ENCODE data around the gene TBXA2R. TPM values are rescaled to one million over a fixed set of nuclear protein-coding genes. Genes with fewer than 3 reads are reported as not detected.

The TBXA2R gene
- total RNA-seq, 1 donor from 2014 or later = not detected

DNA sequence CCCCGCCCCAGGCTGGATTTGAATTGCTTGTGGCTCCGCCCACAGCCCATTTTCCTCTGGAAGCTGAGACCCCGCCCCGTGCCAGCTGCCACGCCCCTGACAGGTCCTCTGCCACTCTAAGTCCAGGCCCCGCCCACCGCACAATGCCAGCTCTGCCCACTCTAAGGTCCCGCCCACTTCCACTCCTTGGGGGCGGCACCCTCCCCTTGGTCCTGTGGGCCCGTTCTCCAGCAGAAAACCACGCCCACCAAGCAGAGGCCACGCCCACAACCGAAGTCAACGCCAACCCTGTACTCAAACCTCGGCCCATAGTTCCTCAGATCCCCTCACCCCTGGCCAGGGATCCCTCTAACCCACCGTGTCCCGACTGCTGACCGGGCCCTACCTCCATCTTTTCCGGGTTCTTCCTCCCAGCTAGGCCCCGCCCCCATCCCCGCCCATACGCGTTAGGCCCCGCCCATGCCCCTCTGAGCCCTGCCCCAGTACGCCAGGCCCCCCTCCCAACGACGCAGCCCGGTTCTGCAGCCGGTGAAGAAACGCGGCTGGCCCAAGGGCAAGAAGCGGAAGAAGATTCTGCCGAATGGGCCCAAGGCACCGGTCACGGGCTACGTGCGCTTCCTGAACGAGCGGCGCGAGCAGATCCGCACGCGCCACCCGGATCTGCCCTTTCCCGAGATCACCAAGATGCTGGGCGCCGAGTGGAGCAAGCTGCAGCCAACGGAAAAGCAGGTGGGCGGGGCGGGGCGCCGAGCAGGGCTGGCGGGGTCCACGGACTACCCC lies 32.6 kb downstream of the TBXA2R start:
- peaks cover 8% of the 10 kb centered on the region for H3K4me1 Mint-ChIP-seq (ENCODE audit: low read depth, unreplicated experiment)
- H3K9me3 Mint-ChIP-seq (ENCODE audit: unreplicated experiment) = peaks cover 6% of the 10 kb centered on the region
- peak; percentile 92 for DNase-seq
- TF ChIP-seq, protein P1, sequence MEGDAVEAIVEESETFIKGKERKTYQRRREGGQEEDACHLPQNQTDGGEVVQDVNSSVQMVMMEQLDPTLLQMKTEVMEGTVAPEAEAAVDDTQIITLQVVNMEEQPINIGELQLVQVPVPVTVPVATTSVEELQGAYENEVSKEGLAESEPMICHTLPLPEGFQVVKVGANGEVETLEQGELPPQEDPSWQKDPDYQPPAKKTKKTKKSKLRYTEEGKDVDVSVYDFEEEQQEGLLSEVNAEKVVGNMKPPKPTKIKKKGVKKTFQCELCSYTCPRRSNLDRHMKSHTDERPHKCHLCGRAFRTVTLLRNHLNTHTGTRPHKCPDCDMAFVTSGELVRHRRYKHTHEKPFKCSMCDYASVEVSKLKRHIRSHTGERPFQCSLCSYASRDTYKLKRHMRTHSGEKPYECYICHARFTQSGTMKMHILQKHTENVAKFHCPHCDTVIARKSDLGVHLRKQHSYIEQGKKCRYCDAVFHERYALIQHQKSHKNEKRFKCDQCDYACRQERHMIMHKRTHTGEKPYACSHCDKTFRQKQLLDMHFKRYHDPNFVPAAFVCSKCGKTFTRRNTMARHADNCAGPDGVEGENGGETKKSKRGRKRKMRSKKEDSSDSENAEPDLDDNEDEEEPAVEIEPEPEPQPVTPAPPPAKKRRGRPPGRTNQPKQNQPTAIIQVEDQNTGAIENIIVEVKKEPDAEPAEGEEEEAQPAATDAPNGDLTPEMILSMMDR (IDR thresholded peaks at IDR 0.05; ENCODE audit: partially characterized antibody, unreplicated experiment) = no peak
- H3K36me3 Mint-ChIP-seq (ENCODE audit: unreplicated experiment) = peaks cover 6% of the 10 kb centered on the region
- no peak overlapping the region for H3K27ac Mint-ChIP-seq (ENCODE audit: unreplicated experiment)
- H3K4me3 Mint-ChIP-seq (ENCODE audit: unreplicated experiment) = peak overlapping the region; percentile 71
- peaks cover 6% of the 10 kb centered on the region for H3K27me3 Mint-ChIP-seq (ENCODE audit: unreplicated experiment)

DNA sequence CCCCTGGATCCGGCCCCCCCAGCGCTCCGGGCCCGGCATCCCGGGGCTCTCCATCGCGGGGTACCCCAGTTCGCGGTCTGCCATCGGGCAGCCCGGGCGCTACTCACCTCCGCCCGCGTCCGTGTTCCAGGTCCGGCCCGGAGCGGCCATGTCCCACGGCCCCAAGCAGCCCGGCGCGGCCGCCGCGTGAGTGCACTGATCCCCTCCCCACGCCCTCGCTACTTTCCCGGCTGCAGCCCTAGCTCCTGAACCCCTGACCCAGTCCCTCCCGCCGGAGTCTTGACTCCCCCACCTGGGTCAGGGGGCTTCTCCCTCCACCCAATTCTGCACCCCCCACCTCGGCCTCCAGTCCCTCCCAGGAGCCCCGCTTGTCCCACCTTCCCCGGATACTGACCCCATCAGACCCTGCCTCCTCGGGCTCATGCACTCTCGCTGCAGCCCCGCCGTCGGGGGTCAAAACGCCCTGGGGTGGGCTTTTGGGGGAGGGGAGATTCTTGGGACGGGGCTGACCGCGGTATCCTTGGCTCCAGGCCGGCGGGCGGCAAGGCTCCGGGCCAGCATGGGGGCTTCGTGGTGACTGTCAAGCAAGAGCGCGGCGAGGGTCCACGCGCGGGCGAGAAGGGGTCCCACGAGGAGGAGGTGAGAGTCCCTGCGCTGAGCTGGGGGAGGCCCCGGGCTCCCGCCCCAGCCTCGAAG lies 33.4 kb downstream of the TBXA2R start:
- TF ChIP-seq, protein P1 (IDR thresholded peaks at IDR 0.05; ENCODE audit: partially characterized antibody, unreplicated experiment) = no peak
- H3K4me3 Mint-ChIP-seq (ENCODE audit: unreplicated experiment) = peak overlapping the region; percentile 71
- peaks cover 6% of the 10 kb centered on the region for H3K36me3 Mint-ChIP-seq (ENCODE audit: unreplicated experiment)
- peaks cover 8% of the 10 kb centered on the region for H3K4me1 Mint-ChIP-seq (ENCODE audit: low read depth, unreplicated experiment)
- no peak overlapping the region for H3K27ac Mint-ChIP-seq (ENCODE audit: unreplicated experiment)
- H3K9me3 Mint-ChIP-seq (ENCODE audit: unreplicated experiment) = peaks cover 6% of the 10 kb centered on the region
- peaks cover 10% of the 10 kb centered on the region for H3K27me3 Mint-ChIP-seq (ENCODE audit: unreplicated experiment)
- peak; percentile 56 for DNase-seq

DNA sequence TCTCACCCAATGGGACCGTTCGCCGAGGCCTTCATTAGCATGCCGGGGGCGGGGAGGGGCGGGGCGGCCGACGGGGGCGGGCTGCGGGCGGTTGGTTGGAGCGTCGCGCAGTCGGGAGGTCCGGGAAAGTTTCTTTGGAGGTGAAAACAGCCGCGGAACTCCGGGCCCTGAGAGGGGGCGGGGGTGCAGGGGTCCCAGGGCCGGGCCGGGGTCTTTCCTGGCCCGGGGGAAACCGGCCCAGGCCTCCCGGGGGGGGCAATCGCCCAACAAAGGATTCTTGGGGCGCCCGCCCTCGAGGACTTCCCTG lies 33.9 kb downstream of the TBXA2R start, which contains the start of gene HMG20B:
HMG20B (plus strand) TSS at position 90 of the 307 bp plus-strand sequence. CDS start 366 bp downstream, outside the sequence.
- Mint-ChIP-seq H3K4me1 (ENCODE audit: low read depth, unreplicated experiment) (peaks cover 8% of the 10 kb centered on the region), H3K4me3 (ENCODE audit: unreplicated experiment) (peak within 1 kb of the TSS; percentile 71), H3K27ac (ENCODE audit: unreplicated experiment) (peak within 1 kb of the TSS; percentile 73), H3K36me3 (ENCODE audit: unreplicated experiment) (peaks cover 6% of the 10 kb centered on the region), H3K9me3 (ENCODE audit: unreplicated experiment) (peaks cover 6% of the 10 kb centered on the region), H3K27me3 (ENCODE audit: unreplicated experiment) (peaks cover 10% of the 10 kb centered on the region)
- TF ChIP-seq, protein P1 (IDR thresholded peaks at IDR 0.05; ENCODE audit: partially characterized antibody, unreplicated experiment) = no peak
- no peak for DNase-seq

DNA sequence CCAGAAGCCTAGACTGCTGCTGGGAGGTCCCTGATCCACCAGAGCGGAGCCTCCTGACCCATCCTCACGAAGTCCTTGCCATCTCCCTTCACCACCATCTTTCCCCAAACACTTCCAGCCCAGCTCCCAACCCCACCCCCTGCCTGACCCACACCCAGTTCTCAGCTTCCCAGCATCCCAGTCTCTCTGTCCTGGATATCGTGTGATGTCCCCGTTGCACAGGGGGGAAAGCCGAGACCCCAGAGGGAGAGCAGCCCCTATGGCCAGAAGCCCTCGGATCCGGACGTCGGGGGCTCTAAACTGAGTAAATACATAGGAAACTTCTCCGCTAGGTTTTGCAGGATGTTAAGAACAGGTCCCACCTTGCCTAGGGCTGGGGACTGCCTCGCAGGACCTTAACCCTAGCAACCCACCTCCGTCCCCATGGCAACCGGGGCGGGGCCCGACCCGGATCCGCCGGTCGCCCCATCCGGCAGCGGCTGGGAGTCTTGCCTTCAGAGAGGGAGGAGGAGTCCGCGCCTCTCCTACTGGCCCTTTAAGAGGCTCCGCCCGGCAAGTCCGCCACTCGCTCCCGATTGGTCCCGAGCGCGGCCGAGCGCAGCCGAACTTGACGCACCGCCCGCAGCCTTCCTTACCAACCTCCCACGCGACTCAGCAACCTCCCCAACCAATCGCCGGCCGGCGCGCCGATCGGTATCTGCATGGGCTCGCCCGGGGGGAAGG lies 34.4 kb downstream of the TBXA2R start:
- Mint-ChIP-seq H3K4me3 (ENCODE audit: unreplicated experiment) (peak overlapping the region; percentile 69), H3K36me3 (ENCODE audit: unreplicated experiment) (peaks cover 6% of the 10 kb centered on the region), H3K9me3 (ENCODE audit: unreplicated experiment) (peaks cover 6% of the 10 kb centered on the region), H3K27me3 (ENCODE audit: unreplicated experiment) (peaks cover 10% of the 10 kb centered on the region), H3K4me1 (ENCODE audit: low read depth, unreplicated experiment) (peaks cover 8% of the 10 kb centered on the region), H3K27ac (ENCODE audit: unreplicated experiment) (peak overlapping the region; percentile 73)
- DNase-seq = peak; percentile 99
- TF ChIP-seq, protein P1 (IDR thresholded peaks at IDR 0.05; ENCODE audit: partially characterized antibody, unreplicated experiment) = no peak
